Germinal center (tissue), 1 donor: Measurements from ENCODE around the gene APOL3.
"Not testable (repeated sequence)": the region's sequence is repeated elsewhere in the genome, so short reads cannot be mapped to it uniquely, and the experiment has no call there.

Source experiments
- DNase-seq: peaks from one replicate; pipeline ENCODE4 v3.0.0; 2012; ENCODE audit warnings: mixed read lengths, low spot score

APOL3 gene

GRCh38 chr22:36160499-36160942 is at the start of gene APOL3:
Gene APOL3, minus strand, starts transcription at chr22:36160755. Its CDS starts 11,700 bp downstream, at chr22:36149055.
- DNase-seq = peak; percentile 44

GRCh38 chr22:36210224-36210623 is 49.7 kb upstream of the APOL3 start:
- DNase-seq = no peak

- DNase-seq = not testable (repeated sequence)
These were observed 48.9 kb upstream of the APOL3 start for GRCh38 chr22:36209488-36209908.

- no peak for DNase-seq
These were observed 48.4 kb upstream of the APOL3 start for GRCh38 chr22:36208914-36209313.

GRCh38 chr22:36208162-36208765 is 47.7 kb upstream of the APOL3 start:
- DNase-seq = no peak

GRCh38 chr22:36206255-36206654 is 45.7 kb upstream of the APOL3 start:
- DNase-seq = no peak

GRCh38 chr22:36205573-36205972 is 45.0 kb upstream of the APOL3 start:
- not testable (repeated sequence) for DNase-seq

GRCh38 chr22:36204632-36205015 is 44.1 kb upstream of the APOL3 start:
- no peak for DNase-seq

- no peak for DNase-seq
These were observed 43.6 kb upstream of the APOL3 start for GRCh38 chr22:36204001-36204631.

GRCh38 chr22:36203441-36203840 is 42.9 kb upstream of the APOL3 start:
- not testable (repeated sequence) for DNase-seq

GRCh38 chr22:36202906-36203305 is 42.4 kb upstream of the APOL3 start:
- not testable (repeated sequence) for DNase-seq

GRCh38 chr22:36201630-36202319 is 41.2 kb upstream of the APOL3 start, which contains the start of gene APOL4:
Gene APOL4, minus strand, starts transcription at chr22:36201809. Its CDS starts 75 bp downstream, at chr22:36201734.
- DNase-seq = no peak

- DNase-seq = not testable (repeated sequence)
These were observed 40.5 kb upstream of the APOL3 start for GRCh38 chr22:36201025-36201424.

- no peak for DNase-seq
These were observed 38.5 kb upstream of the APOL3 start for GRCh38 chr22:36199001-36199551.

GRCh38 chr22:36198536-36198935 is 38.0 kb upstream of the APOL3 start:
- DNase-seq = no peak

GRCh38 chr22:36197514-36198146 is 37.1 kb upstream of the APOL3 start:
- DNase-seq = no peak

GRCh38 chr22:36197065-36197440 is 36.5 kb upstream of the APOL3 start:
- no peak for DNase-seq

GRCh38 chr22:36196254-36197064 is 35.9 kb upstream of the APOL3 start:
- no peak for DNase-seq

- DNase-seq = no peak
These were observed 34.4 kb upstream of the APOL3 start for GRCh38 chr22:36194971-36195370.

GRCh38 chr22:36194385-36194784 is 33.8 kb upstream of the APOL3 start:
- DNase-seq = no peak

- DNase-seq = no peak
These were observed 33.0 kb upstream of the APOL3 start for GRCh38 chr22:36193577-36193976.
